ENCODE data around the gene RAD51B. TPM values are rescaled to one million over a fixed set of nuclear protein-coding genes. Genes with fewer than 3 reads are reported as not detected.

The RAD51B gene
- total and polyA plus RNA-seq, 2 experiments from 2014 or later, result 11.7 to 17.8 TPM

DNA sequence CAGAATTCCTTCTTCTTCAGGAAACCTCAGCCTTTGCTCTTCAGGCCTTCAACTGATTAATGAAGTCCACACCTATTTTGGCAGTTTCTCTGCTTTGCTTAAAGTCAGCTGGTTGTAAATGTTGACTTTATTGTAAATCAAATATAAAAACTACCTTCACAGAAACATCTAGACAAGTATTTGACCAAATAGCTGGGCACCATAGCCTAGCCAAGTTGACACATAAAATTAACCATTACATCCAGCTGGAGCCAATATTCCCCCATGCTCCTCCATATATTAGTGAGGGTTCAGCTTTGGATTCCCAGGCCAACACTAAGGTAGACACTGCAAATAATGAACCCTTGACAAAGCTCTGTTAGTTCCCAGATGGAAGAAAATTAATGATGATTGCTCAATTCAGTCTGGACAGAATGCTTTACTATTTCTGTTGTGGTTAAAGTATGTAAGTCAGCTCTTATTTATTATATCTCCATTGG, 847.8 kb downstream of the RAD51B start:
- peak in 1 of 2 donors; percentile 58 for DNase-seq (ENCODE audit: low read depth in 1 of 2, low spot score in 1 of 2)
- Histone ChIP-seq H3K9me3 (ENCODE audit: low read depth) (no peaks in the 10 kb centered on the region), H3K4me1 (ENCODE audit: low read depth) (peaks cover 57% of the 10 kb centered on the region), H3K27me3 (no peaks in the 10 kb centered on the region), H3K27ac (no peak overlapping the region), H3K36me3 (no peaks in the 10 kb centered on the region), H3K4me3 (no peak overlapping the region)
- no peak for TF ChIP-seq CTCF (IDR thresholded peaks at IDR 0.05; ENCODE audit: low read depth, low read length)

- H3K36me3 ChIP-seq, result no peaks in the 10 kb centered on the region
- no peak overlapping the region for H3K27ac ChIP-seq
- DNase-seq (ENCODE audit: low read depth in 1 of 2, low spot score in 1 of 2), result no peak
- H3K4me3 ChIP-seq, result no peak overlapping the region
- H3K27me3 ChIP-seq, result no peaks in the 10 kb centered on the region
- H3K9me3 ChIP-seq (ENCODE audit: low read depth), result no peaks in the 10 kb centered on the region
- TF ChIP-seq CTCF (IDR thresholded peaks at IDR 0.05; ENCODE audit: low read depth, low read length), result no peak
- peaks cover 61% of the 10 kb centered on the region for H3K4me1 ChIP-seq (ENCODE audit: low read depth)
These were observed 848.4 kb downstream of the RAD51B start for GRCh38 chr14:68668028-68668427.

GRCh38 chr14:68668531-68668930, 849.0 kb downstream of the RAD51B start:
- H3K4me1 ChIP-seq (ENCODE audit: low read depth), result peaks cover 61% of the 10 kb centered on the region
- TF ChIP-seq CTCF (IDR thresholded peaks at IDR 0.05; ENCODE audit: low read depth, low read length), result no peak
- no peaks in the 10 kb centered on the region for H3K9me3 ChIP-seq (ENCODE audit: low read depth)
- no peaks in the 10 kb centered on the region for H3K27me3 ChIP-seq
- H3K4me3 ChIP-seq, result no peak overlapping the region
- no peak overlapping the region for H3K27ac ChIP-seq
- DNase-seq (ENCODE audit: low read depth in 1 of 2, low spot score in 1 of 2), result no peak
- H3K36me3 ChIP-seq, result no peaks in the 10 kb centered on the region

DNA sequence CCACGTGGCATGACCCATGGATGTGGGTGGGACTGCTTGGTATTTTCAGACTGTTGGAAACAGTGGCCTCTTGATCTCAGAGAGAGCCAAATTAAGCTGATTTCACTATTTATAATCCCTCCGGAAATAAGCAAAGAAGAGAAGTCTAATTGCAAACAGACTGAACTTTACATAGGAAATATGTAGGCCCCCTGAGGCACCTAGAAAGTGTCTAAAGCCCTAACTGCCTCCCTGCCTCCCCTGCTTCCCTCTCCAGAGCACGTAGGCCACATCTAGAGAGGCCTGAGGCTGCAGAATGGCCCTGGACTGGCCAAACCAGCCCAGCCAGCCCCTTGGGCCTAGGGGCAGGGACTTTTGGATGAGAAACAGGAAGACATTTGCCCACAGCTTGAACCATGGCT, 849.5 kb downstream of the RAD51B start:
- H3K36me3 ChIP-seq, result no peaks in the 10 kb centered on the region
- no peaks in the 10 kb centered on the region for H3K9me3 ChIP-seq (ENCODE audit: low read depth)
- H3K27me3 ChIP-seq, result no peaks in the 10 kb centered on the region
- no peak for TF ChIP-seq CTCF (IDR thresholded peaks at IDR 0.05; ENCODE audit: low read depth, low read length)
- H3K27ac ChIP-seq, result no peak overlapping the region
- H3K4me3 ChIP-seq, result no peak overlapping the region
- DNase-seq (ENCODE audit: low read depth in 1 of 2, low spot score in 1 of 2), result no peak
- peaks cover 57% of the 10 kb centered on the region for H3K4me1 ChIP-seq (ENCODE audit: low read depth)

- H3K27me3 ChIP-seq, result no peaks in the 10 kb centered on the region
- TF ChIP-seq CTCF (IDR thresholded peaks at IDR 0.05; ENCODE audit: low read depth, low read length), result no peak
- no peaks in the 10 kb centered on the region for H3K36me3 ChIP-seq
- DNase-seq (ENCODE audit: low read depth in 1 of 2, low spot score in 1 of 2), result no peak
- H3K9me3 ChIP-seq (ENCODE audit: low read depth), result no peaks in the 10 kb centered on the region
- H3K4me3 ChIP-seq, result no peak overlapping the region
- peaks cover 51% of the 10 kb centered on the region for H3K4me1 ChIP-seq (ENCODE audit: low read depth)
- no peak overlapping the region for H3K27ac ChIP-seq
These were observed 850.2 kb downstream of the RAD51B start for GRCh38 chr14:68669603-68670358.
